Measurements from ENCODE around the gene CMTM6.
A peak's percentile ranks its signal among the peaks of the same experiment; 100 is the strongest.
"Not testable (repeated sequence)": the region's sequence is repeated elsewhere in the genome, so short reads cannot be mapped to it uniquely, and the experiment has no call there.

The CMTM6 gene

GRCh38 chr3:32483772-32484171, 18.9 kb downstream of the CMTM6 start:
- Histone ChIP-seq H3K27me3 (ENCODE audit: control insufficient read depth, insufficient read depth, low read length) (no peaks in the 10 kb centered on the region), H3K9me3 (ENCODE audit: control insufficient read depth, insufficient read depth, low read depth, low read length) (no peaks in the 10 kb centered on the region), H3K36me3 (ENCODE audit: control insufficient read depth, insufficient read depth, low read length) (peaks cover 47% of the 10 kb centered on the region), H3K4me1 (ENCODE audit: control insufficient read depth, insufficient read depth, low read length) (no peaks in the 10 kb centered on the region), H3K9ac (ENCODE audit: low read length) (no peak overlapping the region), H3K27ac (ENCODE audit: low read depth, low read length) (no peak overlapping the region), H3K4me3 (ENCODE audit: low read depth, low read length) (no peak overlapping the region)

DNA sequence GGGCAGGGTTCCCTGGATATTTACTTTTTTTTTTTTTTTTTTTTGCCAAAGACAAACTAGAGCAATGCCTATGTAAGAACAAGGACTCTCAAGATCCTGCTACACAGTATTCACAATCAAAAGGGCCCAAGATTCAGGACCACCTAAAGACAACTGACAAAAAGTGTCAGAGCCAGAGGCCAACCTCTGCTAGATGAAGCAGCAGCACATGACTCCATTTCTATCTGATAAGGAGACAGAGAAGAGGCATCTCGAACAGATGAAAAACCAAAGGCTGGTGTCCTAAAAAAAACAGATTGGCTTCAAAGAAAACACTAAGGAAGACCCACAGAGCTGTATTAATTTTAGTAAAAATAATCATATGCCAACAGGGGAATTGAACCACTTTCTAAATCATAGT, 20.0 kb downstream of the CMTM6 start:
- Histone ChIP-seq H3K36me3 (ENCODE audit: control insufficient read depth, insufficient read depth, low read length) (peaks cover 45% of the 10 kb centered on the region), H3K4me1 (ENCODE audit: control insufficient read depth, insufficient read depth, low read length) (no peaks in the 10 kb centered on the region), H3K9me3 (ENCODE audit: control insufficient read depth, insufficient read depth, low read depth, low read length) (no peaks in the 10 kb centered on the region), H3K27ac (ENCODE audit: low read depth, low read length) (no peak overlapping the region), H3K9ac (ENCODE audit: low read length) (no peak overlapping the region), H3K27me3 (ENCODE audit: control insufficient read depth, insufficient read depth, low read length) (no peaks in the 10 kb centered on the region), H3K4me3 (ENCODE audit: low read depth, low read length) (no peak overlapping the region)

GRCh38 chr3:32481791-32482631, 20.6 kb downstream of the CMTM6 start:
- H3K4me3 ChIP-seq (ENCODE audit: low read depth, low read length): no peak overlapping the region
- H3K4me1 ChIP-seq (ENCODE audit: control insufficient read depth, insufficient read depth, low read length): no peaks in the 10 kb centered on the region
- H3K27ac ChIP-seq (ENCODE audit: low read depth, low read length): no peak overlapping the region
- peaks cover 38% of the 10 kb centered on the region for H3K36me3 ChIP-seq (ENCODE audit: control insufficient read depth, insufficient read depth, low read length)
- no peaks in the 10 kb centered on the region for H3K9me3 ChIP-seq (ENCODE audit: control insufficient read depth, insufficient read depth, low read depth, low read length)
- no peaks in the 10 kb centered on the region for H3K27me3 ChIP-seq (ENCODE audit: control insufficient read depth, insufficient read depth, low read length)
- no peak overlapping the region for H3K9ac ChIP-seq (ENCODE audit: low read length)

GRCh38 chr3:32480604-32481003, 22.0 kb downstream of the CMTM6 start:
- H3K9ac ChIP-seq (ENCODE audit: low read length): no peak overlapping the region
- no peaks in the 10 kb centered on the region for H3K9me3 ChIP-seq (ENCODE audit: control insufficient read depth, insufficient read depth, low read depth, low read length)
- H3K27ac ChIP-seq (ENCODE audit: low read depth, low read length): no peak overlapping the region
- peaks cover 31% of the 10 kb centered on the region for H3K36me3 ChIP-seq (ENCODE audit: control insufficient read depth, insufficient read depth, low read length)
- no peaks in the 10 kb centered on the region for H3K27me3 ChIP-seq (ENCODE audit: control insufficient read depth, insufficient read depth, low read length)
- no peak overlapping the region for H3K4me3 ChIP-seq (ENCODE audit: low read depth, low read length)
- no peaks in the 10 kb centered on the region for H3K4me1 ChIP-seq (ENCODE audit: control insufficient read depth, insufficient read depth, low read length)

- H3K9me3 ChIP-seq (ENCODE audit: control insufficient read depth, insufficient read depth, low read depth, low read length): no peaks in the 10 kb centered on the region
- H3K9ac ChIP-seq (ENCODE audit: low read length): no peak overlapping the region
- peaks cover 3% of the 10 kb centered on the region; the same call in 1 of the 2 replicates for H3K36me3 ChIP-seq (ENCODE audit: control insufficient read depth, insufficient read depth, low read length)
- H3K27me3 ChIP-seq (ENCODE audit: control insufficient read depth, insufficient read depth, low read length): no peaks in the 10 kb centered on the region
- no peak overlapping the region for H3K27ac ChIP-seq (ENCODE audit: low read depth, low read length)
- H3K4me3 ChIP-seq (ENCODE audit: low read depth, low read length): no peak overlapping the region
- no peaks in the 10 kb centered on the region for H3K4me1 ChIP-seq (ENCODE audit: control insufficient read depth, insufficient read depth, low read length)
Measured at GRCh38 chr3:32474201-32474600, 28.5 kb downstream of the CMTM6 start.

DNA sequence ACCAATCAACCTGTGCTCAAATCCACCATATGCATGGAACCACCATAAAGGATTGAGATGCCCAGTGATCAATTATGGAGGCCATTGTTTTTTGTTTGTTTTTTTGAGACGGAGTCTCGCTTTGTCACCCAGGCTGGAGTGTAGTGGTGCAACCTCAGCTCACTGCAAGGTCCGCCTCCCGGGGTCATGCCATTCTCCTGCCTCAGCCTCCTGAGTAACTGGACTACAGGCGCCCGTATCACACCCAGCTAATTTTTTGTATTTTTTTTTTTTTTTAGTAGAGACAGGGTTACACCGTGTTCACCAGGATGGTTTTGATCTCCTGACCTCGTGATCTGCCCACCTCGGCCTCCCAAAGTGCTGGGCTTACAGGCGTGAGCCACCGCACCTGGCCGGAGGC, 30.5 kb downstream of the CMTM6 start:
- not testable (repeated sequence) for H3K4me3 ChIP-seq (ENCODE audit: low read depth, low read length); H3K27ac ChIP-seq (ENCODE audit: low read depth, low read length); H3K27me3 ChIP-seq (ENCODE audit: control insufficient read depth, insufficient read depth, low read length); H3K36me3 ChIP-seq (ENCODE audit: control insufficient read depth, insufficient read depth, low read length); H3K9me3 ChIP-seq (ENCODE audit: control insufficient read depth, insufficient read depth, low read depth, low read length); H3K4me1 ChIP-seq (ENCODE audit: control insufficient read depth, insufficient read depth, low read length); H3K9ac ChIP-seq (ENCODE audit: low read length)

DNA sequence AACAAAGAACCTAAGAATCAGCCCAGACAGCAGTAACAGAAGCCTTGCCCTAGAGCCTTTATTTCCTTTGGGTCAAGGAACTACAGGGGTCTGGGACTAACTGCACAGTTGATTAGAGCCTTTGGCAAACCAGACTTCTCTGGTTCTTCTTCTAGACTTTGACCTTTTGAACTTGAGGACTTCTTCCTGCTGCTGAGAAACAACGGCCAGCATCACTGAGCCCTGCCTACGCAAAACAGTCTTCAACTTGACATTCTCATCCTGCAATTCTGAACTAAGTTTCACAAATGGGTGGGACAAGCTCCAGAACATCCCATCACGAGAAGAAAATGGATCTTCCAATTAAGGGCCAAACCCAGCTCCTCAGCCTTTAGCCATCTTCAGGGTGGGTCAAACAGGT, 31.4 kb downstream of the CMTM6 start:
- H3K4me1 ChIP-seq (ENCODE audit: control insufficient read depth, insufficient read depth, low read length): peaks cover 5% of the 10 kb centered on the region; the same call in 1 of the 2 replicates
- H3K4me3 ChIP-seq (ENCODE audit: low read depth, low read length): no peak overlapping the region
- peaks cover 3% of the 10 kb centered on the region; the same call in 1 of the 2 replicates for H3K36me3 ChIP-seq (ENCODE audit: control insufficient read depth, insufficient read depth, low read length)

DNA sequence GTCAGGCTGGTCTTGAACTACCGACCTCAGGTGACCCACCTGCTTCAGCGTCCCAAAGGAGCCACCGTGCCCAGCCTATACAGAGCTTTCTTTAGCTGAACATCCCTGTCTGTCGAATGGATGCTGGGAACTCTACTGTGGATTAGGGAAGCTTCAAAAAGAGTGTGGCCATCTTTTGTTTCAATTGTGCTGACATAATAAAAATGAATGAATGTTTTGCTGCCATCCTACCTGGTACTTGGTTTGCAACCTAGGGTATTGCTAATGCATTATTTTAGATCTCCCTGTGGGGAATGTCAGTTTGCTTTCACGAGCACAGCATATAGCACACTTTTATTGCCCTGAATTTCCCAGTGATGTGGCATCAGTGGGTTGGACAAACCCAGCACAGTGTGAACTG, 32.3 kb downstream of the CMTM6 start:
- Histone ChIP-seq H3K4me1 (ENCODE audit: control insufficient read depth, insufficient read depth, low read length) (peaks cover 5% of the 10 kb centered on the region; the same call in 1 of the 2 replicates), H3K36me3 (ENCODE audit: control insufficient read depth, insufficient read depth, low read length) (peaks cover 3% of the 10 kb centered on the region; the same call in 1 of the 2 replicates), H3K9me3 (ENCODE audit: control insufficient read depth, insufficient read depth, low read depth, low read length) (no peaks in the 10 kb centered on the region), H3K27ac (ENCODE audit: low read depth, low read length) (no peak overlapping the region), H3K27me3 (ENCODE audit: control insufficient read depth, insufficient read depth, low read length) (no peaks in the 10 kb centered on the region), H3K9ac (ENCODE audit: low read length) (no peak overlapping the region), H3K4me3 (ENCODE audit: low read depth, low read length) (no peak overlapping the region)

More for the DNA sequence above, 31.4 kb downstream of the CMTM6 start:
- Histone ChIP-seq H3K9me3 (ENCODE audit: control insufficient read depth, insufficient read depth, low read depth, low read length) (no peaks in the 10 kb centered on the region), H3K27me3 (ENCODE audit: control insufficient read depth, insufficient read depth, low read length) (no peaks in the 10 kb centered on the region), H3K27ac (ENCODE audit: low read depth, low read length) (no peak overlapping the region), H3K9ac (ENCODE audit: low read length) (no peak overlapping the region)

GRCh38 chr3:32469151-32469874, 33.3 kb downstream of the CMTM6 start:
- H3K27me3 ChIP-seq (ENCODE audit: control insufficient read depth, insufficient read depth, low read length): no peaks in the 10 kb centered on the region
- no peak overlapping the region for H3K27ac ChIP-seq (ENCODE audit: low read depth, low read length)
- no peak overlapping the region for H3K4me3 ChIP-seq (ENCODE audit: low read depth, low read length)
- no peak overlapping the region for H3K9ac ChIP-seq (ENCODE audit: low read length)
- peaks cover 3% of the 10 kb centered on the region; the same call in 1 of the 2 replicates for H3K36me3 ChIP-seq (ENCODE audit: control insufficient read depth, insufficient read depth, low read length)
- no peaks in the 10 kb centered on the region for H3K9me3 ChIP-seq (ENCODE audit: control insufficient read depth, insufficient read depth, low read depth, low read length)
- peaks cover 5% of the 10 kb centered on the region; the same call in 1 of the 2 replicates for H3K4me1 ChIP-seq (ENCODE audit: control insufficient read depth, insufficient read depth, low read length)

- Histone ChIP-seq H3K9ac (ENCODE audit: low read length) (no peak overlapping the region), H3K27me3 (ENCODE audit: control insufficient read depth, insufficient read depth, low read length) (no peaks in the 10 kb centered on the region), H3K9me3 (ENCODE audit: control insufficient read depth, insufficient read depth, low read depth, low read length) (no peaks in the 10 kb centered on the region), H3K36me3 (ENCODE audit: control insufficient read depth, insufficient read depth, low read length) (peaks cover under 1% of the 10 kb centered on the region; the same call in 1 of the 2 replicates), H3K4me1 (ENCODE audit: control insufficient read depth, insufficient read depth, low read length) (peaks cover 9% of the 10 kb centered on the region; the same call in 1 of the 2 replicates), H3K4me3 (ENCODE audit: low read depth, low read length) (peak overlapping the region; percentile 31; the same call in 1 of the 2 replicates), H3K27ac (ENCODE audit: low read depth, low read length) (no peak overlapping the region)
Measured at GRCh38 chr3:32467333-32468070, 35.1 kb downstream of the CMTM6 start.
